Vagina (tissue), 2 donors: ENCODE data around the gene ETFRF1.

Experiments
- POLR2A ChIP-seq, 2 donors: fragments of 450-650 bp; IDR thresholded peaks; one replicate each; pipeline ENCODE4 v1.6.1; 2017; ENCODE audit warnings: antibody characterized with exemption in 2 of 2, mild to moderate bottlenecking in 2 of 2, moderate library complexity in 2 of 2
- POLR2AphosphoS5 ChIP-seq, 2 donors: sonication (generic); formaldehyde crosslinking; IDR thresholded peaks; one replicate each; pipeline ENCODE4 v1.9.0; 2017; ENCODE audit warnings: antibody characterized with exemption in 2 of 2, mild to moderate bottlenecking in 2 of 2, low read depth in 1 of 2; ENCODE audit not compliant: insufficient read depth in 1 of 2

GRCh38 chr12:25152055-25152454 lies 43.0 kb upstream of the ETFRF1 start:
- TF ChIP-seq POLR2A (IDR thresholded peaks at IDR 0.05) (no peak), POLR2AphosphoS5 (IDR thresholded peaks at IDR 0.05; ENCODE audit: insufficient read depth in 1 of 2, low read depth in 1 of 2) (no peak)
